Loucy (cell line): Measurements from ENCODE around the gene KLF18.

Source experiments
- H2AFZ ChIP-seq: fragments of 200-600 bp; sonication (generic); 2 replicates; pipeline ENCODE4 v1.6.0; 2016; ENCODE audit warnings: antibody characterized with exemption, mild to moderate bottlenecking, low read length, moderate library complexity
- H3F3A ChIP-seq: fragments of 200-600 bp; 2 replicates; pipeline ENCODE4 v1.6.0; 2016; ENCODE audit warnings: antibody characterized with exemption, low read depth, mild to moderate bottlenecking
- H3K27me3 ChIP-seq: fragments of 200-600 bp; sonication (generic); 2 replicates; pipeline ENCODE4 v1.6.1; 2014; ENCODE audit warnings: low read length, mild to moderate bottlenecking; ENCODE audit not compliant: insufficient read depth, poor library complexity, severe bottlenecking
- H3K36me3 ChIP-seq: fragments of 200-600 bp; sonication (generic); 2 replicates; pipeline ENCODE4 v1.6.1; 2016; ENCODE audit warnings: low read length; ENCODE audit not compliant: insufficient read depth
- H3K4me1 ChIP-seq: fragments of 200-600 bp; sonication (generic); 2 replicates; pipeline ENCODE4 v1.5.1; 2014; ENCODE audit warnings: low read length, mild to moderate bottlenecking; ENCODE audit not compliant: insufficient read depth, poor library complexity, severe bottlenecking
- H3K4me2 ChIP-seq: fragments of 200-600 bp; sonication (generic); 2 replicates; pipeline ENCODE4 v1.6.0; 2014; ENCODE audit warnings: antibody characterized with exemption, low read length, low read depth, mild to moderate bottlenecking; ENCODE audit not compliant: poor library complexity, severe bottlenecking
- H3K4me3 ChIP-seq: fragments of 200-600 bp; sonication (generic); 2 replicates; pipeline ENCODE4 v1.5.1; 2014; ENCODE audit warnings: low read length, mild to moderate bottlenecking, mixed read lengths; ENCODE audit not compliant: poor library complexity, severe bottlenecking
- H3K79me2 ChIP-seq: fragments of 200-600 bp; sonication (generic); 2 replicates; pipeline ENCODE4 v1.6.1; 2014; ENCODE audit warnings: low read length; ENCODE audit not compliant: insufficient read depth
- H3K9ac ChIP-seq: fragments of 200-600 bp; sonication (generic); 2 replicates; pipeline ENCODE4 v1.6.0; 2014; ENCODE audit warnings: mild to moderate bottlenecking, low read depth, low read length, moderate library complexity; ENCODE audit not compliant: poor library complexity, severe bottlenecking
- H3K9me2 ChIP-seq: fragments of 200-600 bp; sonication (generic); replicated peaks from 2 replicates; pipeline ENCODE4 v1.6.1; 2016; ENCODE audit warnings: low read depth, low read length, mixed read lengths
- H3K9me3 ChIP-seq: fragments of 200-600 bp; sonication (generic); 2 replicates; pipeline ENCODE4 v1.6.1; 2014; ENCODE audit warnings: mild to moderate bottlenecking, antibody characterized with exemption, low read length, low read depth; ENCODE audit not compliant: insufficient read depth
- H4K20me1 ChIP-seq: fragments of 200-600 bp; sonication (generic); 2 replicates; pipeline ENCODE4 v1.6.0; 2014; ENCODE audit warnings: antibody characterized with exemption, low read length, mild to moderate bottlenecking; ENCODE audit not compliant: insufficient read depth, poor library complexity, severe bottlenecking
- CTCF ChIP-seq: fragments of 200-600 bp; sonication (generic); conservative IDR thresholded peaks from 2 replicates; pipeline ENCODE4 v1.5.1; 2014; ENCODE audit warnings: mild to moderate bottlenecking, antibody characterized with exemption, low read length
- EZH2phosphoT487 ChIP-seq: fragments of 200-600 bp; IDR thresholded peaks from 2 replicates; pipeline ENCODE4 v1.6.1; 2018; ENCODE audit warnings: antibody characterized with exemption, mild to moderate bottlenecking, moderate library complexity, borderline replicate concordance

The KLF18 gene

GRCh38 chr1:44157903-44158302, 16.5 kb upstream of the KLF18 start:
- Histone ChIP-seq H3K9ac (no peak overlapping the region), H3K27me3 (no peaks in the 10 kb centered on the region)

GRCh38 chr1:44154049-44154448, 12.6 kb upstream of the KLF18 start:
- Histone ChIP-seq H3K36me3 (no peaks in the 10 kb centered on the region), H3K27me3 (peaks cover 8% of the 10 kb centered on the region), H3K9me2 (no peaks in the 10 kb centered on the region), H2AFZ (no peak overlapping the region), H3K9ac (no peak overlapping the region), H3F3A (no peaks in the 10 kb centered on the region), H3K4me2 (no peak overlapping the region), H4K20me1 (no peaks in the 10 kb centered on the region), H3K79me2 (no peaks in the 10 kb centered on the region), H3K9me3 (no peaks in the 10 kb centered on the region), H3K4me3 (no peak overlapping the region), H3K4me1 (peaks cover 3% of the 10 kb centered on the region)
- TF ChIP-seq EZH2phosphoT487 (no peak), CTCF (no peak)

More at GRCh38 chr1:44157903-44158302, 16.5 kb upstream of the KLF18 start:
- Histone ChIP-seq H3K79me2 (no peaks in the 10 kb centered on the region), H3K9me3 (no peaks in the 10 kb centered on the region), H3K36me3 (no peaks in the 10 kb centered on the region), H3K4me2 (no peak overlapping the region), H3F3A (no peaks in the 10 kb centered on the region), H2AFZ (no peak overlapping the region), H3K9me2 (no peaks in the 10 kb centered on the region), H3K4me1 (peaks cover 4% of the 10 kb centered on the region), H3K4me3 (no peak overlapping the region), H4K20me1 (no peaks in the 10 kb centered on the region)
- no peak for TF ChIP-seq CTCF
- TF ChIP-seq EZH2phosphoT487: no peak

- TF ChIP-seq EZH2phosphoT487 (no peak), CTCF (no peak)
- H3K27me3 ChIP-seq: peaks cover 8% of the 10 kb centered on the region
- H3K9me3 ChIP-seq: no peaks in the 10 kb centered on the region
- H3K4me1 ChIP-seq: no peaks in the 10 kb centered on the region
- H3K36me3 ChIP-seq: no peaks in the 10 kb centered on the region
- H3F3A ChIP-seq: no peaks in the 10 kb centered on the region
- H4K20me1 ChIP-seq: no peaks in the 10 kb centered on the region
- no peak overlapping the region for H3K9ac ChIP-seq
- H2AFZ ChIP-seq: no peak overlapping the region
- no peak overlapping the region for H3K4me3 ChIP-seq
- H3K9me2 ChIP-seq: no peaks in the 10 kb centered on the region
- no peaks in the 10 kb centered on the region for H3K79me2 ChIP-seq
- H3K4me2 ChIP-seq: no peak overlapping the region
Measured at GRCh38 chr1:44152692-44153091, 11.3 kb upstream of the KLF18 start.
